ENCODE data around the gene EPAS1. TPM values are rescaled to one million over a fixed set of nuclear protein-coding genes. Genes with fewer than 3 reads are reported as not detected.

The EPAS1 gene
- total RNA-seq, 1 experiment from 2014 or later, result 55.9 TPM

GRCh38 chr2:46315103-46315890 is 18.1 kb downstream of the EPAS1 start:
- peaks cover 33 to 66% of the 10 kb centered on the region in 2 experiments for H3K4me1 ChIP-seq (ENCODE audit: control insufficient read depth in 1 of 2, insufficient read depth in 2 of 2, low read length in 2 of 2)
- peak; percentile 52 for DNase-seq (ENCODE audit: low read depth, low spot score)
- ATAC-seq, result peak; percentile 72
- H4K20me1 ChIP-seq (ENCODE audit: insufficient read depth), result no peaks in the 10 kb centered on the region
- ChIA-PET RAD21 (ENCODE audit: low non-redundant PET in 1 of 2, low total read pairs in 2 of 2, uncharacterized antibody in 2 of 2, unreplicated experiment in 2 of 2) (no interaction called here), CTCF (no interaction called here), POLR2A (interaction anchor here (2.4 kb wide), 1 partner anchor 18 kb away, joined by 7 read pairs; the partner anchor contains the start of gene EPAS1)
- H3K4me3 ChIP-seq (replicated peaks in 1 of 2; ENCODE audit: low read depth in 1 of 2, low read length in 2 of 2), result peak overlapping the region; percentile 1 to 23; a peak in 3 of 4 replicates
- no TSS peak for BruUV-seq (replicated peaks)
- no peaks in the 10 kb centered on the region for H3K9me2 ChIP-seq (ENCODE audit: insufficient read depth)
- H3K27ac ChIP-seq (ENCODE audit: low read depth, low read length), result peak overlapping the region; percentile 61
- H2AFZ ChIP-seq (ENCODE audit: low read depth, low read length, poor library complexity, severe bottlenecking), result no peak overlapping the region
- H3K9ac ChIP-seq (ENCODE audit: low read length), result peak overlapping the region; percentile 39
- H3K79me2 ChIP-seq (ENCODE audit: insufficient read depth, low read length), result peaks cover 5% of the 10 kb centered on the region; the same call in 1 of the 2 replicates
- no peaks in the 10 kb centered on the region for H3K36me3 ChIP-seq (ENCODE audit: control insufficient read depth in 1 of 2, insufficient read depth in 2 of 2, low read length in 2 of 2)
- peak overlapping the region; percentile 77 for H3K4me2 ChIP-seq (ENCODE audit: low read length)
- intact Hi-C loops (cut with micrococcal nuclease), result no loop called here
- H3K9me3 ChIP-seq (ENCODE audit: control insufficient read depth in 1 of 2, insufficient read depth in 1 of 2, low read depth in 1 of 2, low read length in 2 of 2), result no peaks in the 10 kb centered on the region
- no peaks in the 10 kb centered on the region for H3K27me3 ChIP-seq (ENCODE audit: insufficient read depth, low read length)
- TF ChIP-seq CEBPB (IDR thresholded peaks at IDR 0.05; ENCODE audit: low read depth) (peak; percentile 97), POLR2A (IDR thresholded peaks at IDR 0.05; ENCODE audit: borderline replicate concordance, extremely low read depth, insufficient read depth, insufficient read length) (no peak), SP1 (IDR thresholded peaks at IDR 0.05; ENCODE audit: low read depth) (peak; percentile 64), FOSL1 (IDR thresholded peaks at IDR 0.05; ENCODE audit: low read depth) (peak; percentile 85), EZH2phosphoT487 (IDR thresholded peaks at IDR 0.05; ENCODE audit: borderline replicate concordance) (no peak), ZFX (IDR thresholded peaks at IDR 0.05) (no peak), ZNF274 (IDR thresholded peaks at IDR 0.05; ENCODE audit: low read depth, low read length) (no peak), EGR1 (IDR thresholded peaks at IDR 0.05; ENCODE audit: low read depth) (peak; percentile 61), POLR2AphosphoS5 (IDR thresholded peaks at IDR 0.05; ENCODE audit: low read depth, low read length) (peak; percentile 51), REST (IDR thresholded peaks at IDR 0.05; ENCODE audit: low read depth) (no peak), JUND (IDR thresholded peaks at IDR 0.05) (peak; percentile 82), RAD21 (IDR thresholded peaks at IDR 0.05; ENCODE audit: low read depth) (no peak), ELF1 (IDR thresholded peaks at IDR 0.05; ENCODE audit: borderline replicate concordance, low read depth) (no peak), ZBTB33 (IDR thresholded peaks at IDR 0.05; ENCODE audit: extremely low read depth, insufficient replicate concordance, low read length) (no peak), CBX3 (IDR thresholded peaks at IDR 0.05; ENCODE audit: low read depth) (peak; percentile 94), CTCF (IDR thresholded peaks at IDR 0.05 in 2 of 3, conservative IDR thresholded peaks at IDR 0.05 in 1 of 3; ENCODE audit: borderline replicate concordance in 1 of 3, insufficient read depth in 1 of 3, low read depth in 2 of 3, low read length in 2 of 3) (no peak), SRF (IDR thresholded peaks at IDR 0.05; ENCODE audit: low read depth) (no peak; the same call in 1 of the 2 replicates), YY1 (IDR thresholded peaks at IDR 0.05; ENCODE audit: extremely low read depth, insufficient replicate concordance, low read depth, low read length) (peak; percentile 46), SIN3A (IDR thresholded peaks at IDR 0.05; ENCODE audit: low read depth) (no peak), MAX (IDR thresholded peaks at IDR 0.05) (peak; percentile 53)

All from HCT116 (cell line).